Measurements from ENCODE around the gene CORO2B. TPM values are rescaled to one million over a fixed set of nuclear protein-coding genes. Genes with fewer than 3 reads are reported as not detected.
"Not testable (repeated sequence)": the region's sequence is repeated elsewhere in the genome, so short reads cannot be mapped to it uniquely, and the experiment has no call there.

CORO2B gene
- total RNA-seq, 1 donor: 0.10 TPM

- H3K9me3 ChIP-seq (ENCODE audit: low read depth, low read length): no peaks in the 10 kb centered on the region
- peaks cover 10% of the 10 kb centered on the region for H3K4me1 ChIP-seq (ENCODE audit: insufficient read depth, low read length)
- no peak overlapping the region for H3K4me3 ChIP-seq (ENCODE audit: low read length)
- no peaks in the 10 kb centered on the region for H3K27me3 ChIP-seq (ENCODE audit: insufficient read depth, low read length)
These were observed 155.6 kb downstream of the CORO2B start for GRCh38 chr15:68734352-68734751.

- H3K27me3 ChIP-seq (ENCODE audit: insufficient read depth, low read length): no peaks in the 10 kb centered on the region
- no peaks in the 10 kb centered on the region for H3K9me3 ChIP-seq (ENCODE audit: low read depth, low read length)
- peaks cover 10% of the 10 kb centered on the region for H3K4me1 ChIP-seq (ENCODE audit: insufficient read depth, low read length)
- no peak overlapping the region for H3K4me3 ChIP-seq (ENCODE audit: low read length)
These were observed 156.1 kb downstream of the CORO2B start for GRCh38 chr15:68734881-68735280.

GRCh38 chr15:68735610-68736009 is 156.8 kb downstream of the CORO2B start:
- H3K27me3 ChIP-seq (ENCODE audit: insufficient read depth, low read length): no peaks in the 10 kb centered on the region
- H3K4me1 ChIP-seq (ENCODE audit: insufficient read depth, low read length): peaks cover 10% of the 10 kb centered on the region
- H3K9me3 ChIP-seq (ENCODE audit: low read depth, low read length): no peaks in the 10 kb centered on the region
- no peak overlapping the region for H3K4me3 ChIP-seq (ENCODE audit: low read length)

- no peak overlapping the region for H3K4me3 ChIP-seq (ENCODE audit: low read length)
- no peaks in the 10 kb centered on the region for H3K27me3 ChIP-seq (ENCODE audit: insufficient read depth, low read length)
- peaks cover 5% of the 10 kb centered on the region for H3K4me1 ChIP-seq (ENCODE audit: insufficient read depth, low read length)
- no peaks in the 10 kb centered on the region for H3K9me3 ChIP-seq (ENCODE audit: low read depth, low read length)
These were observed 160.7 kb downstream of the CORO2B start for GRCh38 chr15:68739390-68740080.

- Histone ChIP-seq H3K9me3 (ENCODE audit: low read depth, low read length) (no peaks in the 10 kb centered on the region), H3K27me3 (ENCODE audit: insufficient read depth, low read length) (no peaks in the 10 kb centered on the region), H3K4me1 (ENCODE audit: insufficient read depth, low read length) (peaks cover 3% of the 10 kb centered on the region), H3K4me3 (ENCODE audit: low read length) (no peak overlapping the region)
These were observed 164.5 kb downstream of the CORO2B start for GRCh38 chr15:68743256-68743655.

GRCh38 chr15:68749365-68749764 is 170.6 kb downstream of the CORO2B start:
- no peaks in the 10 kb centered on the region for H3K27me3 ChIP-seq (ENCODE audit: insufficient read depth, low read length)
- no peaks in the 10 kb centered on the region for H3K4me1 ChIP-seq (ENCODE audit: insufficient read depth, low read length)
- H3K9me3 ChIP-seq (ENCODE audit: low read depth, low read length): no peaks in the 10 kb centered on the region
- H3K4me3 ChIP-seq (ENCODE audit: low read length): no peak overlapping the region

GRCh38 chr15:68749793-68750192 is 171.0 kb downstream of the CORO2B start:
- no peaks in the 10 kb centered on the region for H3K9me3 ChIP-seq (ENCODE audit: low read depth, low read length)
- no peak overlapping the region for H3K4me3 ChIP-seq (ENCODE audit: low read length)
- H3K4me1 ChIP-seq (ENCODE audit: insufficient read depth, low read length): peaks cover under 1% of the 10 kb centered on the region
- H3K27me3 ChIP-seq (ENCODE audit: insufficient read depth, low read length): no peaks in the 10 kb centered on the region

- Histone ChIP-seq H3K9me3 (ENCODE audit: low read depth, low read length) (no peaks in the 10 kb centered on the region), H3K4me1 (ENCODE audit: insufficient read depth, low read length) (peaks cover 7% of the 10 kb centered on the region), H3K4me3 (ENCODE audit: low read length) (no peak overlapping the region), H3K27me3 (ENCODE audit: insufficient read depth, low read length) (no peaks in the 10 kb centered on the region)
These were observed 172.8 kb downstream of the CORO2B start for GRCh38 chr15:68751622-68752021.

GRCh38 chr15:68755731-68756130 is 176.9 kb downstream of the CORO2B start:
- Histone ChIP-seq H3K9me3 (ENCODE audit: low read depth, low read length) (no peaks in the 10 kb centered on the region), H3K4me1 (ENCODE audit: insufficient read depth, low read length) (peaks cover 7% of the 10 kb centered on the region), H3K4me3 (ENCODE audit: low read length) (no peak overlapping the region), H3K27me3 (ENCODE audit: insufficient read depth, low read length) (no peaks in the 10 kb centered on the region)

GRCh38 chr15:68759982-68760579 is 181.3 kb downstream of the CORO2B start:
- not testable (repeated sequence) for H3K4me3 ChIP-seq (ENCODE audit: low read length); H3K27me3 ChIP-seq (ENCODE audit: insufficient read depth, low read length); H3K9me3 ChIP-seq (ENCODE audit: low read depth, low read length); H3K4me1 ChIP-seq (ENCODE audit: insufficient read depth, low read length)

- Histone ChIP-seq H3K4me3 (ENCODE audit: low read length) (no peak overlapping the region), H3K27me3 (ENCODE audit: insufficient read depth, low read length) (peaks cover 4% of the 10 kb centered on the region), H3K4me1 (ENCODE audit: insufficient read depth, low read length) (no peaks in the 10 kb centered on the region), H3K9me3 (ENCODE audit: low read depth, low read length) (no peaks in the 10 kb centered on the region)
These were observed 184.3 kb downstream of the CORO2B start for GRCh38 chr15:68763063-68763462.

- Histone ChIP-seq H3K4me1 (ENCODE audit: insufficient read depth, low read length) (no peaks in the 10 kb centered on the region), H3K27me3 (ENCODE audit: insufficient read depth, low read length) (peaks cover 4% of the 10 kb centered on the region), H3K9me3 (ENCODE audit: low read depth, low read length) (no peaks in the 10 kb centered on the region), H3K4me3 (ENCODE audit: low read length) (no peak overlapping the region)
These were observed 185.3 kb downstream of the CORO2B start for GRCh38 chr15:68764090-68764489.

- Histone ChIP-seq H3K27me3 (ENCODE audit: insufficient read depth, low read length) (peaks cover 4% of the 10 kb centered on the region), H3K4me3 (ENCODE audit: low read length) (no peak overlapping the region), H3K4me1 (ENCODE audit: insufficient read depth, low read length) (no peaks in the 10 kb centered on the region), H3K9me3 (ENCODE audit: low read depth, low read length) (no peaks in the 10 kb centered on the region)
These were observed 187.0 kb downstream of the CORO2B start for GRCh38 chr15:68765602-68766368.

- no peak overlapping the region for H3K4me3 ChIP-seq (ENCODE audit: low read length)
- H3K9me3 ChIP-seq (ENCODE audit: low read depth, low read length): no peaks in the 10 kb centered on the region
- H3K27me3 ChIP-seq (ENCODE audit: insufficient read depth, low read length): no peaks in the 10 kb centered on the region
- no peaks in the 10 kb centered on the region for H3K4me1 ChIP-seq (ENCODE audit: insufficient read depth, low read length)
These were observed 189.0 kb downstream of the CORO2B start for GRCh38 chr15:68767833-68768232.

- Histone ChIP-seq H3K27me3 (ENCODE audit: insufficient read depth, low read length) (no peaks in the 10 kb centered on the region), H3K4me3 (ENCODE audit: low read length) (no peak overlapping the region), H3K9me3 (ENCODE audit: low read depth, low read length) (no peaks in the 10 kb centered on the region), H3K4me1 (ENCODE audit: insufficient read depth, low read length) (no peaks in the 10 kb centered on the region)
These were observed 189.5 kb downstream of the CORO2B start for GRCh38 chr15:68768321-68768720.

All from mononuclear cell (primary cell).